SJCRH30 (cell line): Measurements from ENCODE around the gene SCAND1. TPM values are rescaled to one million over a fixed set of nuclear protein-coding genes. Genes with fewer than 3 reads are reported as not detected.
"Not testable (repeated sequence)": the region's sequence is repeated elsewhere in the genome, so short reads cannot be mapped to it uniquely, and the experiment has no call there.

Experiments
- DNase-seq, 2 experiments: peaks; one replicate each; pipeline ENCODE4 v3.0.0-alpha.2; 2015 to 2020
- H3K27ac ChIP-seq: fragments of 250-450 bp; sonication (Bioruptor Pico); 2 replicates; pipeline ENCODE4 v1.5.1; 2020; ENCODE audit warnings: mild to moderate bottlenecking, moderate library complexity
- H3K27me3 ChIP-seq: fragments of 250-450 bp; sonication (Bioruptor Pico); 2 replicates; pipeline ENCODE4 v1.5.1; 2020; ENCODE audit warnings: mild to moderate bottlenecking, moderate library complexity
- H3K36me3 ChIP-seq: fragments of 250-450 bp; sonication (Bioruptor Pico); 2 replicates; pipeline ENCODE4 v1.5.1; 2020; ENCODE audit warnings: mild to moderate bottlenecking, moderate library complexity
- H3K4me1 ChIP-seq: fragments of 250-450 bp; sonication (Bioruptor Pico); 2 replicates; pipeline ENCODE4 v1.5.1; 2020; ENCODE audit warnings: mild to moderate bottlenecking, moderate library complexity
- H3K4me3 ChIP-seq: fragments of 250-450 bp; sonication (Bioruptor Pico); 2 replicates; pipeline ENCODE4 v1.5.1; 2020; ENCODE audit warnings: mild to moderate bottlenecking, moderate library complexity
- H3K9me3 ChIP-seq: fragments of 250-450 bp; sonication (Bioruptor Pico); replicated peaks from 2 replicates; pipeline ENCODE4 v1.5.1; 2020; ENCODE audit warnings: mild to moderate bottlenecking, moderate library complexity
- total RNA-seq: library from RNA; depleted of rRNA; stranded (reverse); fragments of >200 nt; shearing (Covaris generic); gene quantifications from 2 replicates; pipeline ENCODE4 v1.2.3, GENCODE V29; 2014; rRNA removed

Gene SCAND1
- 44.4 and 52.9 TPM in 2 replicates for total RNA-seq

- no peaks in the 10 kb centered on the region for H3K27me3 ChIP-seq
- no peaks in the 10 kb centered on the region for H3K9me3 ChIP-seq
- H3K4me1 ChIP-seq: no peaks in the 10 kb centered on the region
- H3K36me3 ChIP-seq: no peaks in the 10 kb centered on the region
- peak within 1 kb of the TSS; percentile 90 for H3K4me3 ChIP-seq
- peak; percentile 99 for DNase-seq
- peak within 1 kb of the TSS; percentile 94 for H3K27ac ChIP-seq
Observed at GRCh38 chr20:35954200-35954906, at the start of gene SCAND1. SCAND1 (minus strand) TSS chr20:35954502; CDS start chr20:35954284, 218 bp downstream.

- no peak for DNase-seq
- H3K27me3 ChIP-seq: no peaks in the 10 kb centered on the region
- H3K4me1 ChIP-seq: no peaks in the 10 kb centered on the region
- H3K36me3 ChIP-seq: no peaks in the 10 kb centered on the region
- no peak overlapping the region for H3K4me3 ChIP-seq
- no peaks in the 10 kb centered on the region; the same call in 1 of the 2 replicates for H3K9me3 ChIP-seq
- no peak overlapping the region for H3K27ac ChIP-seq
Observed at GRCh38 chr20:36004045-36004444, 49.7 kb upstream of the SCAND1 start.

GRCh38 chr20:36002855-36003254 lies 48.6 kb upstream of the SCAND1 start:
- Histone ChIP-seq H3K27ac (no peak overlapping the region), H3K27me3 (no peaks in the 10 kb centered on the region), H3K36me3 (no peaks in the 10 kb centered on the region), H3K4me3 (no peak overlapping the region), H3K9me3 (no peaks in the 10 kb centered on the region; the same call in 1 of the 2 replicates), H3K4me1 (no peaks in the 10 kb centered on the region)
- DNase-seq: no peak

GRCh38 chr20:36001331-36001730 lies 47.0 kb upstream of the SCAND1 start:
- H3K9me3 ChIP-seq, H3K36me3 ChIP-seq, DNase-seq, H3K4me3 ChIP-seq, H3K4me1 ChIP-seq, H3K27me3 ChIP-seq, H3K27ac ChIP-seq: not testable (repeated sequence)

- H3K4me3 ChIP-seq, H3K36me3 ChIP-seq, DNase-seq: not testable (repeated sequence)
Observed at GRCh38 chr20:35996492-35996891, 42.2 kb upstream of the SCAND1 start.

GRCh38 chr20:35994994-35995453 lies 40.7 kb upstream of the SCAND1 start:
- no peaks in the 10 kb centered on the region for H3K4me1 ChIP-seq
- H3K27me3 ChIP-seq: peaks cover 5% of the 10 kb centered on the region; the same call in 1 of the 2 replicates
- no peaks in the 10 kb centered on the region for H3K9me3 ChIP-seq
- H3K4me3 ChIP-seq: no peak overlapping the region
- no peak overlapping the region for H3K27ac ChIP-seq
- no peaks in the 10 kb centered on the region for H3K36me3 ChIP-seq
- peak; percentile 85 to 92 for DNase-seq

More at GRCh38 chr20:35996492-35996891, 42.2 kb upstream of the SCAND1 start:
- H3K4me1 ChIP-seq, H3K9me3 ChIP-seq, H3K27ac ChIP-seq, H3K27me3 ChIP-seq: not testable (repeated sequence)

GRCh38 chr20:35992713-35993335 lies 38.5 kb upstream of the SCAND1 start:
- Histone ChIP-seq H3K36me3 (no peaks in the 10 kb centered on the region), H3K4me1 (no peaks in the 10 kb centered on the region), H3K4me3 (no peak overlapping the region), H3K27ac (no peak overlapping the region), H3K27me3 (peaks cover 5% of the 10 kb centered on the region; the same call in 1 of the 2 replicates), H3K9me3 (no peaks in the 10 kb centered on the region)
- DNase-seq: peak; percentile 68 to 89

GRCh38 chr20:35991142-35991771 lies 37.0 kb upstream of the SCAND1 start:
- no peaks in the 10 kb centered on the region for H3K4me1 ChIP-seq
- peak in 1 of 2 experiments; percentile 40 for DNase-seq
- H3K36me3 ChIP-seq: no peaks in the 10 kb centered on the region
- H3K4me3 ChIP-seq: no peak overlapping the region
- H3K27me3 ChIP-seq: peaks cover 5% of the 10 kb centered on the region; the same call in 1 of the 2 replicates
- H3K9me3 ChIP-seq: no peaks in the 10 kb centered on the region
- H3K27ac ChIP-seq: no peak overlapping the region

GRCh38 chr20:35988910-35989463 lies 34.7 kb upstream of the SCAND1 start:
- no peaks in the 10 kb centered on the region for H3K9me3 ChIP-seq
- H3K4me1 ChIP-seq: no peaks in the 10 kb centered on the region
- peaks cover 5% of the 10 kb centered on the region; the same call in 1 of the 2 replicates for H3K27me3 ChIP-seq
- H3K36me3 ChIP-seq: no peaks in the 10 kb centered on the region
- no peak overlapping the region for H3K4me3 ChIP-seq
- no peak overlapping the region for H3K27ac ChIP-seq
- DNase-seq: no peak

- H3K4me1 ChIP-seq: no peaks in the 10 kb centered on the region
- no peak overlapping the region for H3K4me3 ChIP-seq
- H3K9me3 ChIP-seq: no peaks in the 10 kb centered on the region
- H3K27ac ChIP-seq: no peak overlapping the region
- no peaks in the 10 kb centered on the region for H3K36me3 ChIP-seq
- H3K27me3 ChIP-seq: peaks cover 10% of the 10 kb centered on the region; the same call in 1 of the 2 replicates
- DNase-seq: no peak
Observed at GRCh38 chr20:35985806-35986205, 31.5 kb upstream of the SCAND1 start.

GRCh38 chr20:35984382-35984781 lies 30.1 kb upstream of the SCAND1 start:
- no peak overlapping the region for H3K4me3 ChIP-seq
- H3K27me3 ChIP-seq: peaks cover 15% of the 10 kb centered on the region; the same call in 1 of the 2 replicates
- H3K36me3 ChIP-seq: no peaks in the 10 kb centered on the region

GRCh38 chr20:35981969-35982368 lies 27.7 kb upstream of the SCAND1 start:
- Histone ChIP-seq H3K27me3 (peaks cover 15% of the 10 kb centered on the region; the same call in 1 of the 2 replicates), H3K9me3 (no peaks in the 10 kb centered on the region), H3K27ac (no peak overlapping the region), H3K4me3 (no peak overlapping the region), H3K4me1 (no peaks in the 10 kb centered on the region), H3K36me3 (no peaks in the 10 kb centered on the region)
- no peak for DNase-seq

More at GRCh38 chr20:35984382-35984781, 30.1 kb upstream of the SCAND1 start:
- H3K27ac ChIP-seq: no peak overlapping the region
- no peaks in the 10 kb centered on the region for H3K9me3 ChIP-seq
- no peak for DNase-seq
- no peaks in the 10 kb centered on the region for H3K4me1 ChIP-seq

- no peak for DNase-seq
- Histone ChIP-seq H3K4me3 (no peak overlapping the region), H3K9me3 (no peaks in the 10 kb centered on the region), H3K36me3 (no peaks in the 10 kb centered on the region), H3K27ac (no peak overlapping the region), H3K4me1 (no peaks in the 10 kb centered on the region), H3K27me3 (peaks cover 15% of the 10 kb centered on the region; the same call in 1 of the 2 replicates)
Observed at GRCh38 chr20:35979544-35979943, 25.2 kb upstream of the SCAND1 start.

- no peak for DNase-seq
- Histone ChIP-seq H3K36me3 (no peaks in the 10 kb centered on the region), H3K27ac (no peak overlapping the region), H3K27me3 (peaks cover 11% of the 10 kb centered on the region; the same call in 1 of the 2 replicates), H3K9me3 (no peaks in the 10 kb centered on the region), H3K4me1 (peaks cover 1% of the 10 kb centered on the region), H3K4me3 (no peak overlapping the region)
Observed at GRCh38 chr20:35978041-35978513, 23.8 kb upstream of the SCAND1 start.
